ENCODE measurements around the gene SART3. TPM values are rescaled to one million over a fixed set of nuclear protein-coding genes. Genes with fewer than 3 reads are reported as not detected.

The SART3 gene
- total and polyA plus RNA-seq, 10 of the 15 experiments (the other 5 are each of a cell fraction or from before 2014, with no cell fraction given): 8.8 to 179 (median 54.9) TPM

DNA sequence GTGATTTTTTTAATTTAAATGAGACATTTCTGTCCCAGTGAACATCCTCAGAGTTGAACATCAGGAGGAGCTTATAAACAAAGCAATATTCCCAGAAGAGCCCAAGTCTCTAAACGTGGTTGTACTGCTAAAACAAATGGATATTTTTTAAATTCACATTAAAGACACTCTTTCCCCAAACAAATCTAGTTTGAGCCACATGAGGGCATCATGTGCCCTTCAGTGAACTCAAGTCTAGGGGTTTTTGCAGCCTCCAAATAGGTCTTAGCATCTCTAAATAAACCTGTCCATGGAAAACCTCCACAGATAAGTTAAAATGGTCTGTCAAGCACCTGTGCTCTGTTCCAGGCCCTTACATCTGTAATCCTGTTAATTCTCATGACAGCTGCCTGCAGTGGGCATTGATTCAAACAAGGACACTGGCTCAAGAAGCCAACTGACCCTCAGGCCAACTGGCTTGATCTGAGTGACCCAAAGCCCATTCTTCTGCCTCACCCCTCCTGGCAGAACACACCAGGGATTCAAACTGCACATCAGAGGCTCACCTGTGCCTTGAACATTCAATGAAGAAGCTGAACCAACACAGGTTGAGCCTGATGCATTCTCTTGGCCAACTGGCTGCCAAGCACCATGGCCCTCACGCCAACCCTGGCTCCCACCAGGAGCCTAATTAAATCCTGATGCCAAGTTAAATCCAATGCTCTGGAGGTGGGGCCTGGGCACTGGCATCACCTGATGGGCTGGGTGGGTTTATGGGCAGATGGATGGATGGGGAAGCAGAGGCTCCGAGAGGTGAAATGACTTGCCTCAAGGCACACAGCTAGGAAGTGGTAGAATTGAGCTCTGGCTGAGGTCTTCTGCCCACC is 10.0 kb upstream of the SART3 start (continued):
- TF ChIP-seq, protein P1, sequence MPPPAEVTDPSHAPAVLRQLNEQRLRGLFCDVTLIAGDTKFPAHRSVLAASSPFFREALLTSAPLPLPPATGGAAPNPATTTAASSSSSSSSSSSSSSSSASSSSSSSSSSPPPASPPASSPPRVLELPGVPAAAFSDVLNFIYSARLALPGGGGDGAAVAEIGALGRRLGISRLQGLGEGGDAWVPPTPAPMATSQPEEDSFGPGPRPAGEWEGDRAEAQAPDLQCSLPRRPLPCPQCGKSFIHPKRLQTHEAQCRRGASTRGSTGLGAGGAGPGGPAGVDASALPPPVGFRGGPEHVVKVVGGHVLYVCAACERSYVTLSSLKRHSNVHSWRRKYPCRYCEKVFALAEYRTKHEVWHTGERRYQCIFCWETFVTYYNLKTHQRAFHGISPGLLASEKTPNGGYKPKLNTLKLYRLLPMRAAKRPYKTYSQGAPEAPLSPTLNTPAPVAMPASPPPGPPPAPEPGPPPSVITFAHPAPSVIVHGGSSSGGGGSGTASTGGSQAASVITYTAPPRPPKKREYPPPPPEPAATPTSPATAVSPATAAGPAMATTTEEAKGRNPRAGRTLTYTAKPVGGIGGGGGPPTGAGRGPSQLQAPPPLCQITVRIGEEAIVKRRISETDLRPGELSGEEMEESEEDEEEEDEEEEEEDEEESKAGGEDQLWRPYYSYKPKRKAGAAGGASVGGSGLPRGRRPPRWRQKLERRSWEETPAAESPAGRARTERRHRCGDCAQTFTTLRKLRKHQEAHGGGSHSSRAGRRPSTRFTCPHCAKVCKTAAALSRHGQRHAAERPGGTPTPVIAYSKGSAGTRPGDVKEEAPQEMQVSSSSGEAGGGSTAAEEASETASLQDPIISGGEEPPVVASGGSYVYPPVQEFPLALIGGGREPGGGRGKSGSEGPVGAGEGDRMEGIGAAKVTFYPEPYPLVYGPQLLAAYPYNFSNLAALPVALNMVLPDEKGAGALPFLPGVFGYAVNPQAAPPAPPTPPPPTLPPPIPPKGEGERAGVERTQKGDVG (CRISPR knock-in tag; IDR thresholded peaks at IDR 0.05): 0 out of 2 replicates have a peak, but pooled peaks have one; percentile 18
- TF ChIP-seq BRCA1 (IDR thresholded peaks at IDR 0.05; ENCODE audit: low read depth, low read length) (no peak), TARDBP (IDR thresholded peaks at IDR 0.05; ENCODE audit: borderline replicate concordance) (no peak), EP300 (IDR thresholded peaks at IDR 0.05; ENCODE audit: borderline replicate concordance in 1 of 2, control insufficient read depth in 1 of 2, low read depth in 2 of 2, low read length in 2 of 2) (0 out of 4 replicates have a peak, but pooled peaks of 1 of the 2 experiments have one; percentile 10), ATF7 (IDR thresholded peaks at IDR 0.05; ENCODE audit: low read depth) (no peak), TAF1 (IDR thresholded peaks at IDR 0.05; ENCODE audit: borderline replicate concordance, low read depth, low read length) (no peak), SUZ12 (IDR thresholded peaks at IDR 0.05; ENCODE audit: unreplicated experiment) (no peak), POLR2AphosphoS2 (IDR thresholded peaks at IDR 0.05; ENCODE audit: low read depth, low read length) (no peak; the same call in 1 of the 2 replicates), SUPT20H (IDR thresholded peaks at IDR 0.05; ENCODE audit: borderline replicate concordance, control insufficient read depth, low read depth, low read length) (no peak), MXI1 (IDR thresholded peaks at IDR 0.05; ENCODE audit: low read depth, low read length) (no peak), ZBED1 (IDR thresholded peaks at IDR 0.05; ENCODE audit: borderline replicate concordance) (no peak), SMC3 (IDR thresholded peaks at IDR 0.05; ENCODE audit: borderline replicate concordance, low read length) (peak; percentile 45), SIX5 (IDR thresholded peaks at IDR 0.05; ENCODE audit: low read depth, low read length, severe bottlenecking) (no peak), NFYB (IDR thresholded peaks at IDR 0.05; ENCODE audit: insufficient read depth, low read depth, low read length) (no peak)
- TF ChIP-seq, protein P2, sequence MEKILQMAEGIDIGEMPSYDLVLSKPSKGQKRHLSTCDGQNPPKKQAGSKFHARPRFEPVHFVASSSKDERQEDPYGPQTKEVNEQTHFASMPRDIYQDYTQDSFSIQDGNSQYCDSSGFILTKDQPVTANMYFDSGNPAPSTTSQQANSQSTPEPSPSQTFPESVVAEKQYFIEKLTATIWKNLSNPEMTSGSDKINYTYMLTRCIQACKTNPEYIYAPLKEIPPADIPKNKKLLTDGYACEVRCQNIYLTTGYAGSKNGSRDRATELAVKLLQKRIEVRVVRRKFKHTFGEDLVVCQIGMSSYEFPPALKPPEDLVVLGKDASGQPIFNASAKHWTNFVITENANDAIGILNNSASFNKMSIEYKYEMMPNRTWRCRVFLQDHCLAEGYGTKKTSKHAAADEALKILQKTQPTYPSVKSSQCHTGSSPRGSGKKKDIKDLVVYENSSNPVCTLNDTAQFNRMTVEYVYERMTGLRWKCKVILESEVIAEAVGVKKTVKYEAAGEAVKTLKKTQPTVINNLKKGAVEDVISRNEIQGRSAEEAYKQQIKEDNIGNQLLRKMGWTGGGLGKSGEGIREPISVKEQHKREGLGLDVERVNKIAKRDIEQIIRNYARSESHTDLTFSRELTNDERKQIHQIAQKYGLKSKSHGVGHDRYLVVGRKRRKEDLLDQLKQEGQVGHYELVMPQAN (conservative IDR thresholded peaks at IDR 0.05): no peak
- TF ChIP-seq, protein P3, sequence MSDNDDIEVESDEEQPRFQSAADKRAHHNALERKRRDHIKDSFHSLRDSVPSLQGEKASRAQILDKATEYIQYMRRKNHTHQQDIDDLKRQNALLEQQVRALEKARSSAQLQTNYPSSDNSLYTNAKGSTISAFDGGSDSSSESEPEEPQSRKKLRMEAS (IDR thresholded peaks at IDR 0.05; ENCODE audit: low read depth, low read length): no peak
- TF ChIP-seq, protein P4, sequence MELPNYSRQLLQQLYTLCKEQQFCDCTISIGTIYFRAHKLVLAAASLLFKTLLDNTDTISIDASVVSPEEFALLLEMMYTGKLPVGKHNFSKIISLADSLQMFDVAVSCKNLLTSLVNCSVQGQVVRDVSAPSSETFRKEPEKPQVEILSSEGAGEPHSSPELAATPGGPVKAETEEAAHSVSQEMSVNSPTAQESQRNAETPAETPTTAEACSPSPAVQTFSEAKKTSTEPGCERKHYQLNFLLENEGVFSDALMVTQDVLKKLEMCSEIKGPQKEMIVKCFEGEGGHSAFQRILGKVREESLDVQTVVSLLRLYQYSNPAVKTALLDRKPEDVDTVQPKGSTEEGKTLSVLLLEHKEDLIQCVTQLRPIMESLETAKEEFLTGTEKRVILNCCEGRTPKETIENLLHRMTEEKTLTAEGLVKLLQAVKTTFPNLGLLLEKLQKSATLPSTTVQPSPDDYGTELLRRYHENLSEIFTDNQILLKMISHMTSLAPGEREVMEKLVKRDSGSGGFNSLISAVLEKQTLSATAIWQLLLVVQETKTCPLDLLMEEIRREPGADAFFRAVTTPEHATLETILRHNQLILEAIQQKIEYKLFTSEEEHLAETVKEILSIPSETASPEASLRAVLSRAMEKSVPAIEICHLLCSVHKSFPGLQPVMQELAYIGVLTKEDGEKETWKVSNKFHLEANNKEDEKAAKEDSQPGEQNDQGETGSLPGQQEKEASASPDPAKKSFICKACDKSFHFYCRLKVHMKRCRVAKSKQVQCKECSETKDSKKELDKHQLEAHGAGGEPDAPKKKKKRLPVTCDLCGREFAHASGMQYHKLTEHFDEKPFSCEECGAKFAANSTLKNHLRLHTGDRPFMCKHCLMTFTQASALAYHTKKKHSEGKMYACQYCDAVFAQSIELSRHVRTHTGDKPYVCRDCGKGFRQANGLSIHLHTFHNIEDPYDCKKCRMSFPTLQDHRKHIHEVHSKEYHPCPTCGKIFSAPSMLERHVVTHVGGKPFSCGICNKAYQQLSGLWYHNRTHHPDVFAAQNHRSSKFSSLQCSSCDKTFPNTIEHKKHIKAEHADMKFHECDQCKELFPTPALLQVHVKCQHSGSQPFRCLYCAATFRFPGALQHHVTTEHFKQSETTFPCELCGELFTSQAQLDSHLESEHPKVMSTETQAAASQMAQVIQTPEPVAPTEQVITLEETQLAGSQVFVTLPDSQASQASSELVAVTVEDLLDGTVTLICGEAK (IDR thresholded peaks at IDR 0.05; ENCODE audit: borderline replicate concordance): no peak

Data from GM12878 (cell line).